GM12874 (cell line): ENCODE results near the gene ZNF35.

Experiments
- TF ChIP-seq, protein P1 (sequence below): IDR thresholded peaks from 2 replicates; pipeline ENCODE4 v1.5.1; 2011; ENCODE audit warnings: low read depth, mild to moderate bottlenecking, control low read depth, low read length, moderate library complexity; ENCODE audit not compliant: insufficient read depth

The ZNF35 gene

GRCh38 chr3:44666346-44666745, 17.8 kb downstream of the ZNF35 start:
- TF ChIP-seq, protein P1, sequence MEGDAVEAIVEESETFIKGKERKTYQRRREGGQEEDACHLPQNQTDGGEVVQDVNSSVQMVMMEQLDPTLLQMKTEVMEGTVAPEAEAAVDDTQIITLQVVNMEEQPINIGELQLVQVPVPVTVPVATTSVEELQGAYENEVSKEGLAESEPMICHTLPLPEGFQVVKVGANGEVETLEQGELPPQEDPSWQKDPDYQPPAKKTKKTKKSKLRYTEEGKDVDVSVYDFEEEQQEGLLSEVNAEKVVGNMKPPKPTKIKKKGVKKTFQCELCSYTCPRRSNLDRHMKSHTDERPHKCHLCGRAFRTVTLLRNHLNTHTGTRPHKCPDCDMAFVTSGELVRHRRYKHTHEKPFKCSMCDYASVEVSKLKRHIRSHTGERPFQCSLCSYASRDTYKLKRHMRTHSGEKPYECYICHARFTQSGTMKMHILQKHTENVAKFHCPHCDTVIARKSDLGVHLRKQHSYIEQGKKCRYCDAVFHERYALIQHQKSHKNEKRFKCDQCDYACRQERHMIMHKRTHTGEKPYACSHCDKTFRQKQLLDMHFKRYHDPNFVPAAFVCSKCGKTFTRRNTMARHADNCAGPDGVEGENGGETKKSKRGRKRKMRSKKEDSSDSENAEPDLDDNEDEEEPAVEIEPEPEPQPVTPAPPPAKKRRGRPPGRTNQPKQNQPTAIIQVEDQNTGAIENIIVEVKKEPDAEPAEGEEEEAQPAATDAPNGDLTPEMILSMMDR = no peak

DNA sequence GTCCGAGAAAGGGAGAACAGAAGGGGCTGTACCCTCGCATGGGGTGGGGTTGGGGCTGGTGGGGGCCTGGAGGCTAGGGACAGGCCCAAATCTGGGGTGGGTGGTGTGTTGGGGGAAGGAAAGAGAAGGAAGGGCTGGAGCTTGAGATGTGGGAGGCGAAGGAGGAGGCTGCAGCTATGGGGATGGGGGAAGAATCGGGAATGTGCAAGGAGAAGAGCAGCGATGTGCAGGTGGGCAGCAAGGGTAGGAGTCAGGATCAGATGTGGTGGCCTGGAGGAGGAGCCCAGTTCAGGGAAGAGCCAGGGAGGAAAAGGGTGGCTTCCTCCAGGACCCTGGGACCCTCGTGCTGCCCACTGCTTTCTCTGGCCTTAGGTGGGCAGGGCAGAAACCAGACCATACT, 21.2 kb downstream of the ZNF35 start:
- TF ChIP-seq, protein P1 = no peak

GRCh38 chr3:44674211-44674610, 25.7 kb downstream of the ZNF35 start:
- TF ChIP-seq, protein P1 = no peak

DNA sequence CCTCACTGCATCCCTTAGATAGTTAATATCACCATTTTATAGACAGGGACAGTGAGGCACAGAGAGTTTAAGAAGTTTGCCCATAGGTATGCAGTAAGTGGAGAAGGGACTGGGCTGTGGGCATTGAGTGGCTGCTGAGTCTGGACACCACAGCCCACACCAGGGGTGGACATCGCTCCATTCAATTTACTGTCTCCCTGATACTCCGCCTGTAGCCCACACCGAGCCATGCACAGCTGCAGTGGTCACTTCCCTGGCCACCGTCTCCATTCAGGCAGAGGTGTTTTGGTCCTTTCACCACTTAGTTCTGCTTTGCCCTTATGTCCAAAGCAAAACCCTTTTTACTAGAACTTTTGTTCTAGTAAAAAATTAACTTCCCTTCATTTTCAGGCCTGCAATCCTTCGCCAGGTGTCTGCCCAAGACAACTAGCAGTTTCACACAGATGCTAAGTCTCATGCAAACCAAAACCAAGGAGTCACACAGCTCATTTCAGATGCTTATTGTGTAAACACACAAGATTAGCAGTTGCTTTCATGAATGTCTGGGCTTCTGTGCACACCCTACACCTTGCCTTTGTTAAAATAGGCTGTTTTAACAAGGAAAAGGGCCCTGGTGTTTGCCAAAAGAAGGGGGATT, 30.1 kb downstream of the ZNF35 start:
- TF ChIP-seq, protein P1 = no peak

DNA sequence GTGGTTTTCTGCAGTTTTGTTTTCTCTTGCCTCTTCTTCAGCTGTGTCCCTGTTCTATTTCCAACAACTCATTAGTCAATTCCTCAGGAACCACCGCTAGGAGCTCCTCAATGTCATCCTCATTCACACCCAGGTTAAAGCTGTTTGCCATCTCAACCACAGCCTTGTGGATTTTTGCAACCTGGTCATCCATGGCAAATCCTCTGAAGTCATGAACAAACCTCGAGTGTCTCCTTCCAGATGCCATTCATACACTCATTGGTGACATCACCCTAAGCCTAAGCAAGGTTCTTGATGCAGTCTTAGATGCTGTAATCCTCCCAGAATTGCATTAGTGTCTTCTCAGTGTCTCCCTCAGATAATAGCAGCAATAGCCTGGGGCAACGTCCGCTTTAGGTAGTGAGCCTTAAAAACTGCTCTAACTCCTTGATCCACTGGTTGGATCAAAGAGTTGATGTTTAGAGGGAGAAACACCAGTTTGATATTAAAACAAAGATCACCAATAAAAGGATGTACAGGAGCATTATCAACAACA, 32.5 kb downstream of the ZNF35 start:
- TF ChIP-seq, protein P1 = no peak

GRCh38 chr3:44682182-44682896, 33.8 kb downstream of the ZNF35 start:
- TF ChIP-seq, protein P1 = no peak

DNA sequence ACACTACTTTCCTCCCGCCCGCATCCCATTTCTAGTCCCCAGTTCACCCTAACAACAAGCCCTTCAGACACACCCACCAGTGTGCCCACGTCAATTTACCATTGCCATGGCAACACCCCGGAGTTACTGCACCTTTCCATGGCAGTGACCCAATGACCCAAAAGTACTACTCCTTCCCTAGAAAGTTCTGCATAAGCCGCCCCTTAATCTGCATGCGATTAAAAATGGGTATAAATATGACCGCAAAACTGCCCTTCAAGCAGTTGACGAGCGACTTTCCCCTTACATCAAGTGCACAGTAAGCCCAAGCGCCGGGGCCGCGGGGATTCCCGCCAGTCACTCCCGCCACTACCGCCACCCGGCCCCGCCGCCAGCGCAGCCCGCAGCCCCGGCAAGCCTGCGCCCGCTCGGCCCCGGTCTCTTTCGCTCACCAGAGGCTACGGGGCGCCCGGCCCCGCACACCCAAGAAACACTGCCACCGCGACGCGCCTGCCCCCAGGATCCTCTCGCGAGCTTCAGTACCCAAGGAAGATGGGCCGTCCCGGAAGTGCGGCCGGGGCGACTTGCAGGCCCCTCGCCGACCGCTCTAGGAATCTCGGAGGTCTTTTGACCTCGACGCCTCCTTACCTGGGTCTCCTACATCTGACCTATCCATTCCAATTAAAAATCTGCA, 36.7 kb downstream of the ZNF35 start:
- TF ChIP-seq, protein P1 = no peak
